AG04449 (cell line): ENCODE data around the gene GALNT8.

Experiments
- CTCF ChIA-PET: fragments of 350-600 bp; formaldehyde crosslinking; extraction: SDS; loops from one replicate; lab custom pipeline; 2021; ENCODE audit warnings: antibody characterized with exemption; lab: Yijun Ruan, JAX
- POLR2A ChIA-PET: fragments of 400-600, 350-600 bp; formaldehyde crosslinking; extraction: SDS; loops from one replicate; lab custom pipeline; 2020; ENCODE audit warnings: antibody characterized with exemption, inconsistent platforms; lab: Yijun Ruan, JAX
- DNase-seq: peaks from one replicate; pipeline ENCODE4 v3.0.0-alpha.2; 2010; ENCODE audit warnings: low read depth, low spot score
- H3K4me3 ChIP-seq: 2 replicates; pipeline ENCODE4 v1.5.1; 2011; ENCODE audit warnings: low read depth, mild to moderate bottlenecking, control low read depth, low read length
- TF ChIP-seq, protein P1 (sequence below): IDR thresholded peaks from one replicate; pipeline ENCODE4 v1.5.1; 2011; ENCODE audit warnings: mild to moderate bottlenecking, moderate library complexity, low read length, control low read depth, inconsistent platforms; ENCODE audit not compliant: insufficient read depth; ENCODE audit errors: missing control alignments

The GALNT8 gene

DNA sequence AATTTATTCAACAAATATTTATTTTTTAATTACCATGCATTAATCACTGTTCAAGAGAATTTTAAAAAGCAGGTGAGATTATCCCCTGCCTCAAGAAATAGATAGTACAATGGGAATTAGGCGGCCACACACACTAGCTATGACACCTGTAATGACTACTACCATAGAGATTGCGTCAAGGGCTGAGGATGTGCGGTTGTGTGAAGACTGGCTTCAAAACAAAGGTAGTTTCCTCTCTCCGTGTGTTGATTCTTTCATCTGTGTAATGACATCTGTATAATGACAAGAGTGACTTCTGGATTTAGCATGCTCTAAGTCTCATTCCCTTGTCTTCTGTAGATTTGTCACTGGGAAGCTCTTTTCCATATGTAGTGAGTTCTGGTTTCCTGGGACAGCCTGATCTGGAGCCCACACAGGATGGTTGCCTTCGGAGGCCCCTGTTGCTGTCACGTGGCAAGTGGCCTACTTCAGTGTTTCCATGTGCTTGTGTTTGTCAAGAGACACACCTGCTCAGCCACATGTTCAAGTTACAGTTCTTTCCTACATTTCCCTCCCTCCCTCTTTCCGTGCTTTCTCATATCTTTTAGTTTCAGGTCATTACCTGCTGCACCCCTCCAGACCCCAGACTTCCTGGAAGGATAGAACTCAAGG lies 64.3 kb downstream of the GALNT8 start:
- TF ChIP-seq, protein P1, sequence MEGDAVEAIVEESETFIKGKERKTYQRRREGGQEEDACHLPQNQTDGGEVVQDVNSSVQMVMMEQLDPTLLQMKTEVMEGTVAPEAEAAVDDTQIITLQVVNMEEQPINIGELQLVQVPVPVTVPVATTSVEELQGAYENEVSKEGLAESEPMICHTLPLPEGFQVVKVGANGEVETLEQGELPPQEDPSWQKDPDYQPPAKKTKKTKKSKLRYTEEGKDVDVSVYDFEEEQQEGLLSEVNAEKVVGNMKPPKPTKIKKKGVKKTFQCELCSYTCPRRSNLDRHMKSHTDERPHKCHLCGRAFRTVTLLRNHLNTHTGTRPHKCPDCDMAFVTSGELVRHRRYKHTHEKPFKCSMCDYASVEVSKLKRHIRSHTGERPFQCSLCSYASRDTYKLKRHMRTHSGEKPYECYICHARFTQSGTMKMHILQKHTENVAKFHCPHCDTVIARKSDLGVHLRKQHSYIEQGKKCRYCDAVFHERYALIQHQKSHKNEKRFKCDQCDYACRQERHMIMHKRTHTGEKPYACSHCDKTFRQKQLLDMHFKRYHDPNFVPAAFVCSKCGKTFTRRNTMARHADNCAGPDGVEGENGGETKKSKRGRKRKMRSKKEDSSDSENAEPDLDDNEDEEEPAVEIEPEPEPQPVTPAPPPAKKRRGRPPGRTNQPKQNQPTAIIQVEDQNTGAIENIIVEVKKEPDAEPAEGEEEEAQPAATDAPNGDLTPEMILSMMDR, result no peak
- DNase-seq, result no peak
- CTCF ChIA-PET, result no interaction called here
- no peak overlapping the region for H3K4me3 ChIP-seq
- POLR2A ChIA-PET, result no interaction called here

DNA sequence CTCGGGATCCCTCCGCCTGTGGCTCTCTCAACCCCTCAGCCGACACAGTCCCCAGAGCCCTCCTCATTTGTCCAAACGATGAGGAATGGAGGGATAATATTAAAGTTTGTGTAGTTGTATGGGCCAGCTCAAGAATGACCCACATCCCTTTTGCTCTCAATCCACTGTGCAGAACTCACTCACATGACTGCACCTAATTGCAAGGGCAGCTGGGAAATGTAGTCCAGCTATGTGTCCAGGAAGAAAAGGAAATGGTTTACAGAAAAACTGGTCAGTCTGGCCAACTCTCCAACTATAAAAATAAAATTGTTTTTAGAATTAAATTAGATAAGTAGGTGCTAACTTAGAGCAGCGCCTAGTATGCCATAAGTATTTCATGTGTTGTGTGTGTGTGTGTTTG lies 66.6 kb downstream of the GALNT8 start:
- H3K4me3 ChIP-seq, result no peak overlapping the region
- TF ChIP-seq, protein P1, result no peak
- ChIA-PET POLR2A (no interaction called here), CTCF (no interaction called here)
- no peak for DNase-seq

DNA sequence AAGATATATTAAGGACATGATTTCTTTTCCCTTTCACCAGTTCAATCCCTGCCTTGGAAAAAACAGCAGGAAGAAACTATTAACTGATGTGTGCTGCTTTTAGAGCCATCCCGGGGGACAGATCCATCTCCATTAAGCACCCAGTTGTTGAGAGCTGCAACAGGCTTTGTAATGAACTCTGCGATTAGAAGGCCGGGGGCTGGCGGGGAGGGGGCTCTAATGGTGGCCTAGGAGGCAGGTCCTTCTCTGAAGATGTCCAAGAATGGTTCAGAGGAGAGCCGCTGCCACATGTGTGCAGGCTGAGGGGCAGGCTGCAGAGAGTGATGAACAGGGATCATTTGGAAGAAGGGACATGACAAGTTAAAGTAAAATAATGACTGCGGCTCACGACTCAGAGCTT lies 67.8 kb downstream of the GALNT8 start:
- ChIA-PET CTCF (no interaction called here), POLR2A (no interaction called here)
- H3K4me3 ChIP-seq, result no peak overlapping the region
- DNase-seq, result no peak
- TF ChIP-seq, protein P1, result no peak

DNA sequence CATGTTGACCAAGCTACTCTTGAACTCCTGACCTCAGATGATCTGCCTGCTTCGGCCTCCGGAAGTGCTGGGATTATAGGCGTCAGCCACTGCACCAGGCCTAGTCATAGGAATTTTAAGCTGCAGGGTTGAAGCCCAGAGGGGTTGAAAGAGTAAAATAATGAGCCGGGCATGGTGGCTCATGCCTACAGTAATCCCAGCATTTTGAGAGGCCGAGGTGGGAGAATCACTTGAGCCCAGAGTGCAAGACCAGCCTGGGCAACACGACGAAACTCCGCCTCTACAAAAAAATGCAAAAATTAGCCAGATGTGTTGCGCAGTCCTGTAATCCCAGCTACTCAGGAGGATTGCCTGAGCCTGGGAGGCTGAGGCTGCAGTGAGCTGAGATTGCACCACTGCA lies 69.6 kb downstream of the GALNT8 start:
- H3K4me3 ChIP-seq, result no peak overlapping the region
- TF ChIP-seq, protein P1, result no peak
- CTCF ChIA-PET, result no interaction called here
- no peak for DNase-seq
- POLR2A ChIA-PET, result no interaction called here

DNA sequence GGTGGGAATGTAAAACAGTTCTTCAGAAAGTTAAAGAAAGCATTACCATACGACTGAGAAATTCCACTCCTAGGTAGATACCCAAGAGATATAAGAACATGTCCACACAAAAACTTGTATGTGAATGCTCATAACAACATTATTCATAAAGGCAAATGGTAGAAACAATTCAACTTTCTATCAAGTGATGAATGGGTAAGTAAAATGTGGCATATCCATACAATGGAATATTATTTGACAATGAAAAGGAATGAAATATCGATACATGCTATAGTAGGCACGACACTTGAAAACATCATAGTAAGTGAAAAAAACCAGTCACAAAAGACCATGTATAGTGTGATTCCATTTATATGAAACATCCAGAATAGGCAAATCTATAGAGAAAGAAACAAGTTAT lies 71.3 kb downstream of the GALNT8 start:
- CTCF ChIA-PET, result no interaction called here
- TF ChIP-seq, protein P1, result no peak
- POLR2A ChIA-PET, result no interaction called here
- H3K4me3 ChIP-seq, result no peak overlapping the region
- no peak for DNase-seq

DNA sequence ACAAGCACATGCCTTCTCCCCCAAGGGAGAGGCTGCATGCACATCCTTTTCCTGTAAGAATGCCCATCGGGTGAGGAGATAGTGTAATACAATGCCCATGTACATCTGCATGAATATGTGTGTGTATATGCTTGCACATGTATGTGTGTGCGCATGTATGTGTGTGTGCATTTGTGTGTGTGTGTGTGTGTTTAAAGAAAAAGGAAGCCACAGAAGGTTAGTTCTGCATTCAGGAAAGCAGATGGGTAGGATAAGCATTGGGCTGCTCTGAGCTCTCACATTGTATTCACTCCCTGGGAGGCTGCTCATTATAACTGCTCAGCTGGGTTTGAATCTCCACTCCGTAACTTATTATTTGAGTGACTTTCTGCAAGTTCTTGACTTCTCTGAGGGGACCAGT lies 74.3 kb downstream of the GALNT8 start:
- POLR2A ChIA-PET, result no interaction called here
- CTCF ChIA-PET, result no interaction called here
- no peak for DNase-seq
- TF ChIP-seq, protein P1, result no peak
- H3K4me3 ChIP-seq, result no peak overlapping the region
